Esophagus muscularis mucosa (tissue), 3 donors: ENCODE data around the gene MYMK.

Experiments used
- POLR2A ChIP-seq: fragments of 450-650 bp; IDR thresholded peaks from one replicate; pipeline ENCODE4 v1.6.1; 2017; ENCODE audit warnings: antibody characterized with exemption, moderate library complexity, mild to moderate bottlenecking, low read depth
- POLR2AphosphoS5 ChIP-seq, 2 donors: sonication (generic); formaldehyde crosslinking; IDR thresholded peaks; one replicate each; pipeline ENCODE4 v1.6.1; 2017; ENCODE audit warnings: antibody characterized with exemption in 2 of 2
- TF ChIP-seq, protein P1 (sequence below), 3 experiments: fragments of 200-600 bp in 2 of 3; fragments of 450-650 bp in 1 of 3; sonication (generic) in 2 of 3; IDR thresholded peaks; one replicate each; pipeline ENCODE4 v1.5.1; 2017 to 2019; ENCODE audit warnings: antibody characterized with exemption in 3 of 3, mild to moderate bottlenecking in 2 of 3, moderate library complexity in 1 of 3

DNA sequence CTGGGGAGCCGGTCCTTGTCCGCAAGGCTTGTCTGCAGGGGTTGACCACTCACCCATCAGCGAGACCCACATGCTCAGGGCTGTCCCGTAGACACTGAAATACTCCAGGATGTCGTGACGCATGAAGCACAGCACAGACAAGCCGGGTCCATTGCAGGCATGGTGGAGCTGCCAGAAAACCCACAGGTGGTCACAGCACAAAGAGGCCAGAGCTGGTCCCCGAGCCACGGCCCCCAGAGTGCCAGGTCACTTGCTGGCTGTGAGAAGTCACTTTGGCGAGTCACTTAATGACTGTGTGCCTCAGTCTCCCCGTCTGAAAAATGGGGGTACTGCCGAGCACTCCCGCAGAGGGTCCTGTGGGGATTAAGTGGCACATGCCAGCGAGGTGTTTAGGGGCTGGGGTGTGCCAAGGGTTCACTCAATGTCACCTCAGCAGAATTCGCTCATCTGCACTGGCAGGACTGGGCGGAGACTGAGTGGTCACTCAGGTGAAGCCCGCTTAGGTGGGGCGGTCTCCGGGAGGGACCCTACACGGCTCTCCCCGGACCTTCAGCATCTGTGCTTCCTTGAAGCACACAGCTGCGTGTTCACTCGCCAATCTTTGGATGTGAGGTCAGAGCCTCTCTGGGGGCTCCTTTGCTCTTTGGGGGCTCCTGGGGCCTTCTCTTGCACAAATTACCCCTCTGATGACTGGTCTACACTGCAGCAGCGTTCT is 4.5 kb downstream of the MYMK start:
- TF ChIP-seq POLR2AphosphoS5 (IDR thresholded peaks at IDR 0.05) (no peak), POLR2A (no peak)
- TF ChIP-seq, protein P1, sequence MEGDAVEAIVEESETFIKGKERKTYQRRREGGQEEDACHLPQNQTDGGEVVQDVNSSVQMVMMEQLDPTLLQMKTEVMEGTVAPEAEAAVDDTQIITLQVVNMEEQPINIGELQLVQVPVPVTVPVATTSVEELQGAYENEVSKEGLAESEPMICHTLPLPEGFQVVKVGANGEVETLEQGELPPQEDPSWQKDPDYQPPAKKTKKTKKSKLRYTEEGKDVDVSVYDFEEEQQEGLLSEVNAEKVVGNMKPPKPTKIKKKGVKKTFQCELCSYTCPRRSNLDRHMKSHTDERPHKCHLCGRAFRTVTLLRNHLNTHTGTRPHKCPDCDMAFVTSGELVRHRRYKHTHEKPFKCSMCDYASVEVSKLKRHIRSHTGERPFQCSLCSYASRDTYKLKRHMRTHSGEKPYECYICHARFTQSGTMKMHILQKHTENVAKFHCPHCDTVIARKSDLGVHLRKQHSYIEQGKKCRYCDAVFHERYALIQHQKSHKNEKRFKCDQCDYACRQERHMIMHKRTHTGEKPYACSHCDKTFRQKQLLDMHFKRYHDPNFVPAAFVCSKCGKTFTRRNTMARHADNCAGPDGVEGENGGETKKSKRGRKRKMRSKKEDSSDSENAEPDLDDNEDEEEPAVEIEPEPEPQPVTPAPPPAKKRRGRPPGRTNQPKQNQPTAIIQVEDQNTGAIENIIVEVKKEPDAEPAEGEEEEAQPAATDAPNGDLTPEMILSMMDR (IDR thresholded peaks at IDR 0.05), result no peak
